HL-60/S4 treated with retinoic acid at 250 ng/mL for 4 days and 3 days (cell line): ENCODE data around the gene TIE1.

Experiments used
- in situ Hi-C: fragments of 300-500 bp; cut with MboI; formaldehyde crosslinking; loops from 2 replicates; pipeline ENCODE4 v1.7.0; 2022; ENCODE audit warnings: low sequenced_read_pairs

The TIE1 gene

DNA sequence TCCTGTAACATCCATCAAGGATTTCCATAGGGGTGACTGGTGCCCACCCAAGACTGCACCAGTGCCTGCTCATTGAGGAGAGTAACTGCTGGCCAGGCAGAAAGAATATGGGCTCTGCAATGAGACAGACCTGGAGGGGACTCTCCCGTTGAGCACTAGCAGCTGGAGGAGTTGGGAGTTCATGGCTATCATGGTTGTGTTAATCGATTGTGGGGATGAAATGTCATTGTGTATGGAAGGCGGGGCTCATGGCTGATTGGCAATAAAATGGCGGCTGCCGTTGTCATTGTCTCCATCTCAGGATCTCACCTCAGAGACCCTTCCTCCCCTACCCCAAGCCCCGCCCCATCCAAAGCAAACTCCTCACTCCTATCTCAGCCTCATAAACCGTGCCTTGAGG, 27.1 kb upstream of the TIE1 start:
- in situ Hi-C loops, result no loop called here

DNA sequence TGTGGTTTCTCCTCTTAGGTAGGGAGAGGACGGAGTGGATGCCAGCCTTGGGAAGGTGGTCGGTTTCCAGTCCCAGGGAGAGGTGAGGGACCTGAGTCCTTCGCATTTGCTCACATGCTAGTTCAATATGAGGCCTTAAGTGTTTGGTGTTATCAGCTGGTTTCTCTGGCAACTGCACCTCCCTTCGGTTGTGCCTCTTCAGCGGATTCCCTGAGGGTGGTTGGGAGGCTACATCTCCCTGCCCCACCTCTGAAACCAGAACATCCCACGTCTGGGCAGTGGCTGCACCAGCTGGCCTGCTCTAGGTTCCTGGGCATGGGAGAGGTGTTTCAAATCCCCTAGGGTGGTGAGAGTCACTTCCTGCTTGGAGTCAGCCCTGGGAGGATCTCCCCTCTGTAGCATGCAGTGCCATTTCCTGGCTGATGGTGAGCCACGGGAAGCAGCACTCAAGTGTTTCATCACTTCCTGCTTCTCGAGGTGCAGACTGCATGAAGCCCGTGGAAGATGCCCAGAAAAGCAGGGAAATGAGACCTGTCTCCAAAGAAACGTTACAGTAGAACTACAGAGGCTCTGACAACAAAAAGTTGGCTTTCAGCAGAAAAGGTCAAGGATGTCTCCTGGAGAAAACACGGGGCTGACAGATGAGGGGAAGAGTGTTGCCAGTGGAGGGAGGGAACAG, 26.5 kb upstream of the TIE1 start:
- in situ Hi-C loops, result no loop called here

DNA sequence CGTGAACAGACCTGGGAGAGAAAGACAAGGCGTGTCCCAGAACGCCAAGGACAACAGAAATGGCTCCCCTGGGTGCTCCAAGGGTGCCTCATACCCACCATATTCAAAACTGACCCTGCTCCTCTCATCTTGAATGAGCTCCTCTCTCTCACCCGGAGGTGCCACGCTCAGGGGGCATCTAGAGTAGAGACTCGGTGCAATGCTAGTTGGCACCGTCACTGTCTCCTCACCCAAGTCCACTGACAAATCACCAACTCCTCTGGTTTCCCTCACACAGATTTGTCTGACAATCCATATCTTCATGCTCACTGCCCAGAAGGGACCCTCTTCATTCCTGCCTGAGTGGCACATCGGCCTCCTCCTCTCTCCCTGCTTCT, 26.0 kb upstream of the TIE1 start:
- in situ Hi-C loops, result no loop called here

DNA sequence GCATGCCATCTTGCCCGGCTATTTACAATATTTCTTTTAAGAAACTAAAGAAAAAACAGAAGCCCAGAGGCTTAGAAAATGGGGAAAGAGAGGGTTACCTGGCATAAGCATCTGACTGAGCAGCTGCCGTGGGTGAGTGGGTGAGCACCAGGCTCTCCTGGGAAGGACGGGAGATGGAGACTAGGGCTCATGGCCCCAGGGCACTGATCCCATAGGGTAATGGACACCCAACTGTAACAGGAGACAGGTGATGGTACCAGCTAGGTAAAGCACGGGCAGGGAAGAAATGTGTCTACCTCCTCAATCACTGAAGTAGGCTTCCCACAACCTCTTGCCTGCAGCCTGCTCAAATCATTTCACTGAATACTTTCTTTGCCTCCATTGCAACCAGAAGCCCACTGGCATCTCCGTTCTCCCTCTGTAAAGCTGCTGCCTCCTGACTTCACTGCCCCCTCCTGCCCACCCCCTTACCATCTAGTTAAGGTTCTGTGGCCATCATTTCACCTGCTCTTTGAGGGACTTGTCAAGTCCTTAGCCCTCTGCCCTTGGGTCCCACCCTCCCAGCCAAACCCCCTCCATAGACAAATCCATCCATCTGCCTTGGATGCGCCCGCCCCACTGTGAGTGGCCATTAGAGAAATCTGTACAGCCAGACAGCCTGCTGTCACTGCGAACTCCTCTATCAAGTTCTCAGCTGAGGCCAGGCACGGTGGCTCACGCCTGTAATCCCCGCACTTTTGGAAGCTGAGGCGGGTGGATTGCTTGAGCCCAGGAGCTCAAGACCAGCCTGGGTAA, 24.8 kb upstream of the TIE1 start:
- in situ Hi-C loops, result no loop called here

DNA sequence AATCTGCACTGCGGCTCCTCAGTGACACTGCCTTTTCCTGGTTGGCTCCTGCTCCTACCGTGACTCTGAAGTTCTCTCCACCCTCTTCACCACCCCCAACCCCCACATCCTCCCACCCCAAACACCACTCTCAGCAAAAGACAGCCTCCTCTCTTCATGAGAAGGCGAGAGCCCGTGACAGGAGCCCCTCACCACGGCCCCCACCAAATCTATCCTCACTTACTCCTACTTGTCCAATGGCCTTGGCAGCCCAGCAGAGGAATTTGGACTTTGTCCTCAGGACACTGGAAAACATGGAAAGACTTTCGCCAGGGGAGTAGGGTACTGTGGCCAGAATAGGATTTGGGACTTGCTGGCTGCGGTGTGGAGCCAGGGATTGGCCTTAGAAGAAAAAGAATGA, 24.1 kb upstream of the TIE1 start:
- in situ Hi-C loops, result no loop called here

DNA sequence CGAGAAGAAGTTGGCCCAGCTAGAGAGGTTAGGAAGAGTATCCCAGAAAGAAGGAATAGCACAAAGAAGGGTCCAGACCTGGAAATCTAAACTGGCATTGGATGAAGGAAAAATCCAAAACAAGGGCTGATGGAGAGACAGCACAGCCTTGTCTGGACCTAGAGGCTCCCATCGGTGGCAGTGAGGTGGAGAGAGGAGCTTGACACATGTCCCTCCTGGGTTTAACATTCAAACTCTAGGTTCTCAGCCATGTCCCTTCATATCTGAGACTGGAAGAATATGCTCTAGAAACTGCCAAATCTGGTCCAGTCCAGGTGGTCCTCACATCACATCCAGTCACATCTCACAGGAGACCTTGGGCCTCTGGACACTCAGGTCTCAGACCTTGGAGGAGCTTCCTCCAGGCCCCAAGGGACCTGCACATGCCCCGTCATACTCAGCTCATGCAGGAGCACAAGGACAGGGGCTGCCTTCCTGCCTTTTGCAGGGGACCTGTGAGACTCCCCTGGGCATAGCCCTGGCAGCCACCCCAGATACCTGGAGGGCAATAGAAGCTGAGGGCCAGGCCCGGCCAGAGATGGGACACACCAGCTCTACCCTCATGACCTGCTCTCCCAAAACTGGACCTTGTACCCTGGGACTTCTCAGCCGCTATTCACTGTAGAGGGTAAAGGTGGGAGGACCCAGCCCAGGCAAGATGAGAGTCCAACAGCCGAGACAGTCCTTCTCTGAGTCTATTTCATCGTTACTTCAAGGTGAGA, 23.5 kb upstream of the TIE1 start:
- in situ Hi-C loops, result no loop called here

DNA sequence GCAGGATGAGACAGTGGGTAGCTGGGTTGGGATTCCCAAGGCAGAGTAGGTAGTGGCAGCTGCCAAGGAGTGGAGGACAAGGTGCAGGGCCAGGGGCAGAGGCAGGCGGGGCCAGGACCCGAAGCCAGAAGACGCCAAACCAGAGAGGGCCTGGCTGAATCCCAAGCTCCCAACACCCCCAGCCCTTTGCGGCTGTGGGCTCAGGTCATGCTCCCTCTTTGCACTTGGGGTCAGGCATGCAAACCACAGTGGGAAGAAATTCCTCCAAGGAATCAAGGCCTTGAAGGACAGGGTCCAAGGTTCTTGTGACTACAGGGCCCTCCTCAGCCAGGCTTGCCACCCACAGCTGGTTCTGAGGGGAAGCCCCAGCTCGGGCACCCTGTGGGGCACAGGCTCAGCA, 21.6 kb upstream of the TIE1 start:
- in situ Hi-C loops, result no loop called here

DNA sequence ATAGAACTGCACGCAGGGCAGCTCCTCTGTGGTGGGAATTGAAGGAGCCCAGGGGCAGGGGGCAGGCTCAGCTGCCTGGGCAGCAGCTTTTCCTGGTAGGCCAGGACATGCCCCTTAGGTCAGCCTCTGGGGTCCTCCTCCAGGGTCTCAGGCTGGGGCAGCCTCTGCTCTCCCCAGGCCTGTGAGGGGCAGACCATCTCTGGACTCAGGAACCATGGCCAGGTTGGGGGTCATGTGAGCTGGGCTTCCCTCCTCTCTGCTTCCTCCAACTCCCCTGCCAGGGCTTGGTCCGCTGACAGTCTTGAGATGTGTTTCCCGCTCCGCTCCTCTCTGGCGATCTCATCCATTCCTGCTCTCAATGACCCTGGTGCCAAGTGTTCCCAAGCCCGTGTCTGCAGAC, 21.1 kb upstream of the TIE1 start:
- in situ Hi-C loops, result no loop called here

DNA sequence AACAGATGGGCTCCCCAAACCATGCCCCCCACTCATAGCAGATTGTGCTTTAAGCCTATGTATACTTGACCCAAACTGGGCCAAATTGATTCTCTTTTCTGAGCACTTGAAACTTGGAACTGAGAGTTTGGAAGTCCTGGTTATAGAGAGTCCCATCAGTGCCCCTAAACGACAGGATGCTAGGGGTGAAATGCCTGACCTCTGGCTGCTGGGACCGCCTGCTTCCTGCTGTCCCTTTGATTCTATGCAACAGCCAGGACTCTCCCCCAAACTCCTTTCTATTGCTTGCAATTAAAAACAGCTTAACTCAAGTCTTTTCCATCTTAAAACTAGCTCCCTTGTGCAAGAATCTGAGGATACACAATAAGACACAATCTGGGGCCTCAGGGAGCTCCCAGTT, 20.1 kb upstream of the TIE1 start:
- in situ Hi-C loops, result no loop called here

DNA sequence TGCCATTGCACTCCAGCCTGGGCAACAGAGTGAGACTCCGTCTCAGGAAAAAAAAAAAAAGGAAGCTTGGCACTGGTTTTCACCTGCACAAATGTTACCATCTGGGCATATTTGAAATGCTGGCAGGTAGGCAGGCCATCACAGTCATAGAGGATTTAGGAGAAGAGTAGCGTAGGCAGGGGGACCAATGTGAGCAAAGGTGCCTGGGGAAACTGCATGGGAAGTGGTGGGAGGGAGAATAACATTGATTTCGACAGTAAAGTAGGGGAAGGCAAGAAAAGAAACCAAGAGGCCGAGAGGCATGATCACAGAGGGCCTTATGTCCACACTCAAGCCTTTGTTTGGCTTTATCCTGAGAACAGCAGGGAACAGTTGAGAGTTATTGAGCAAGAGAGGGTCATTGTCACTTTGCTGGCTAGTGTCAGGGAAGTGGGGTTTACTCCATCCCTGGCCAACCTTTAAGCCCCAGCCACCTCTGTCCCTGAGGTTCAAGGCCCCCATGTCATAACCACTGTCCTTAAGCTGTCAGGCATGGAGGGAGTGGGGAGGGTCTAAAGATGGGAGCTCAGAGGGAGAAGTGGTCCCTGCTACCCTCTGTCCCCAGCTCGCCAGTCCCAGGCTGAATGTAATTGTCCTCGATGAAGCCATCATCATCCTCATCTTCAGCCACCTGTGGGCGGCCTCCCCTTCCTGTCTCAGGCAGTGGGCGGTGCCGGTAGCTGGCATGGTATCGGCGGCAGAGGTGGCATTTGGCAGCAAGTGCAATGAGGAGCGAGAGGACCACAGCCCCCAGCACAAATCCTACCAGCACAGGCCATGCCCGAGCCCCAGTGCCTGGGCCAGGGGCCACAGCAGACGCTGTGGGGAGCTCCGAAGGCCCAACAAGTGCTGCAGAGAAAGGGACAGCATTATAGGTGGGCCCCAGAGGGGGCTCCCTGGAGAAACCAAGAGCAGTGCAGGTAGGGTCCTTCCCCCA, 18.3 kb upstream of the TIE1 start:
- in situ Hi-C loops, result no loop called here

DNA sequence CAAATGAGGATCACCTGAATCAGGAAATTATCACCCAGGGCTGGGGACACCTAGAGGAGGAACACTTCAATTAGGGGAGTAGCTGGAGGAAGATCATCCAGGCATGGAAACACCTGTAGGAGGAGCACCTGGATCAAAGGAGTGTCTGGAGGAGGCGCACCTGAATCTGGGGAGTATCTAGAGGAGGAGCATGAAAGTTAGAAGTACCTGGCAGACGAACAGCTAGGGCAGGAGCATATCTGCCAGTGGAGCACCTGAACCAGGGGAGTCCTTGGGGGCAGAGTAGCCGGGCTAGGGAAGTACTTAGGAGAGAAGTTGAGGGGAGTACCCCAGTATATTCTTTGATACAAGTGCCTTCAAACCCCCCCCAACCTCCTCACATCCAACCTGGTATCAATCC, 16.7 kb upstream of the TIE1 start:
- in situ Hi-C loops, result no loop called here

DNA sequence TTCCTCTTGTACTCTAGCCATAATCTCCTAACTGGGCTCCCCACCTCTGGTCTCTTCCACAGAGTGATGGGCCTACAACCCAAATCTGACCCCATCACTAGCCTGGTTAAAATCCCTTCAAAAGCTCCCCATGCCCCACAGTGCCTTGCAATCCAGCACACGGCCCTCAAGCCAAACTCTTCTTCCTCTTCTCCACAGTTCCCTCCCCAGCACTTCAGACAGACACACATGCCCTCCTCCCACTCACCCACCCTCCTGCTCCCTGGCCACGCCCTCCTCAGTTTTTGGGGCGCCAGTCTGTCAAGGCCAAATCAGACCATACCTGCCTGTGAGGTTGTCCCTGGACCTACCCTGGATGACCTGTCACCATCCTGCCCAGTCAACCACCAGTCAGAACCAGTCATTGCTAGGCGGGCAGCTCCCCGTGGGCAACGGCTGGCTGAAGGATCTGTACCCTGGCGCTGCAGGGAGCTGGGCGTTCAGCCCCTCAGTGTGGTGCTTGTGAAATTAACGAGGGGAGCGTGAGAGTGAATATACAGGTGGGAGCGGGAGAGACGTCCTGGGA, 16.2 kb upstream of the TIE1 start:
- in situ Hi-C loops, result no loop called here

DNA sequence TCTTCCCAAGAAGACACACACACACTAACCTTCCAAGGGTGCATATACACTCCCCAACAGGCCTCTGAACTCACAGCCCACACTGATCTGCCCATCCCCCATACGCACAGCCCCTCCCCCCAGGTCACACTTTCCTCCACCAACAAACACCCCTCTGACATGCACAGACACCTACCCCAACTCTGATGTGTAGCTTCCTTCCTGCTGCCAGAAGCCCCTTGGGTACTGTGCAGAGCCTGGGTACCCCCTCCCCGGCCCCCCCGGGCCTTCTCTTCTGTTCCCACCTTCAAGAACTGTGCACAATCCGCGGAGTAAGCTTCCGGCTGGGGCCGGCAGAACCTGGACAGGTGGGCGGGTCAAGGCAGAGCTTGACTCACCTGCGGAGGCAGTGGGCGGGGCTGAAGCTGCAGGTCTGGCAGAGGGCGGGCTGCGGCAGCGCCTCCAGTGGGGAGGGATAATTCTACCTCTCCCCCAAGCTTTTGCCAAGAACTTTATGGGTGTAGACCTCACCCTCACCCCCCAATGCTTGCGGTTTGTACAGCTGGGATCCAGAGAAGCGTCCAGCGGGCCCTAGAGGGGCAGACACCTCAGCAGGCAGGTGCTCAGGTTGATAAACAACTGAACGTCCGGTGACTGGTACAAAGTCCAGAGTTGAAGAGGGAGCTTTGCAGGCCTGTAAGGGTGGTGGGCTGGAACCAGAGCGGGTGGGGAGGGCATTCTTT, 15.4 kb upstream of the TIE1 start, which contains the start of gene C1orf210:
TSS of gene C1orf210 (minus strand) at position 313 of the 722 bp plus-strand sequence. CDS start 2,311 bp downstream, outside the sequence.
- in situ Hi-C loops, result no loop called here

DNA sequence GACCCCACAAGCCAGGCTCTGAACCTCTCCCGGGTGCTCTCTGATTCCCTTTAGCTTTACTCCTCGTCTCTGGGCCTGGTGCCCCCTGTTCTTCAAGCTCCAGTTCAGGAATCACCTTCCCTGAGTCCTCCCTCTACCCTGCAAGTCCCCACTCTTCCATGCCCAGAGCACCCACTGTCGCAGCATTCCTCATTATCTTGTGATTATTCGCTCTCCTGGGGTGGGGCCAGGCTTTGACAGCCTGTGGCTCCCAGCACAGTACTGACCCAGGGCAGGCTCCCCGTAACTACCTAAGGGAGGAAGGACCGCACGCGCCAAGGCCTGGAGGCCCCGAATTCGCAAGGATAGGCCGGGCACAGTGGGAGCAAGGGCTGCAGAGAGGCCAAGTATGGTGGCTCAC, 14.7 kb upstream of the TIE1 start:
- in situ Hi-C loops, result no loop called here

DNA sequence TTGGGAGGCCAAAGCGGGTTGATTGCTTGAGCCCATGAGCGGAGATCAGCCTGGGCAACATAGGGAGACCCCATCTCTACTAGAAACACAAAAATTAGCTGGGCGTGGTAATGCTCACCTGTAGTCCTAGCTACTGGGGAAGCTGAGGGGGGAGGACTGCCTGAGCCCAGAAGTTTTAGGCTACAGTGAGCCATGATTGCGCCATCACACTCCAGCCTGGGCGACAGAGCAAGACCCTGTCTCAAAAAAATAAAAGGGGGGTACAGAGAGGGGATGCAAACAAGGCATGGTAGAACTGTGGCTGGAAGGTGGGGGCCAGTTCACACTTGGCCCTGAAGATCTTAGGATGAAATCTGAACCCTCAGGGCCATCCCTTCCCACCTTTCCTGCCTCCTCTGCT, 14.2 kb upstream of the TIE1 start:
- in situ Hi-C loops, result no loop called here

DNA sequence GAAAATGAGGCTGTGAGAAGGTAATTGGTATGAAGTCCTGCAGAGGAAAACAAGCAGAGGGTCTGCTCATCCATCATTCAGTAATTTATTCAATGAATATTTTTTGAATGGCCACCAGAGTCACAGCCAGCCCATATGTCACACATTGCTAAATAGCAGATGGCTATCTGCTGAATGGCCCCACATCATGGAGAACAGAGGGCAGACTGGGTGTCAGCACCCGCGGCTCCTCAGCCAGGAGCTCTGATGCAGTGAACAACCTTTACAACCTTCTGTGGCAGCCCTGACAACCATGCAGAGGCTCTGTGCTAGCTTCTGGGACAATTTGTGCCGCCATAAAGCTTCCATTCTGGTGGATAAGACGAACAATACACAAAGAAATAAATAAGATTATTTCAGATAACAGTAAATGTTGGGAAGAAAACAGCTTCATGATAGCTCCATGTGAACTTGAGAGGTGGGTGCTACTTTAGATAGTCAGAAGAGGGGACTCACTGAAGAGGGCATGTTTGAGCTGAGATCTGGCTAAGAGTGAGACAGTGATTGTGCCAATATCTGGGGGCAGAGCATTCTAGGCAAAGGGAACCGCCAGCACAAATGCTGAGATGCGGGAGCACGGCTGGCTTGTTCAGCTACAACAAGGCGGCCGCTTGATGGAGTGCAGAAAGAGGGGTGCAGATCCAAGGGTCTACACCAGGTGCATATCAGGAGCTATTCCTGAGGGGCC, 12.6 kb upstream of the TIE1 start:
- in situ Hi-C loops, result no loop called here

DNA sequence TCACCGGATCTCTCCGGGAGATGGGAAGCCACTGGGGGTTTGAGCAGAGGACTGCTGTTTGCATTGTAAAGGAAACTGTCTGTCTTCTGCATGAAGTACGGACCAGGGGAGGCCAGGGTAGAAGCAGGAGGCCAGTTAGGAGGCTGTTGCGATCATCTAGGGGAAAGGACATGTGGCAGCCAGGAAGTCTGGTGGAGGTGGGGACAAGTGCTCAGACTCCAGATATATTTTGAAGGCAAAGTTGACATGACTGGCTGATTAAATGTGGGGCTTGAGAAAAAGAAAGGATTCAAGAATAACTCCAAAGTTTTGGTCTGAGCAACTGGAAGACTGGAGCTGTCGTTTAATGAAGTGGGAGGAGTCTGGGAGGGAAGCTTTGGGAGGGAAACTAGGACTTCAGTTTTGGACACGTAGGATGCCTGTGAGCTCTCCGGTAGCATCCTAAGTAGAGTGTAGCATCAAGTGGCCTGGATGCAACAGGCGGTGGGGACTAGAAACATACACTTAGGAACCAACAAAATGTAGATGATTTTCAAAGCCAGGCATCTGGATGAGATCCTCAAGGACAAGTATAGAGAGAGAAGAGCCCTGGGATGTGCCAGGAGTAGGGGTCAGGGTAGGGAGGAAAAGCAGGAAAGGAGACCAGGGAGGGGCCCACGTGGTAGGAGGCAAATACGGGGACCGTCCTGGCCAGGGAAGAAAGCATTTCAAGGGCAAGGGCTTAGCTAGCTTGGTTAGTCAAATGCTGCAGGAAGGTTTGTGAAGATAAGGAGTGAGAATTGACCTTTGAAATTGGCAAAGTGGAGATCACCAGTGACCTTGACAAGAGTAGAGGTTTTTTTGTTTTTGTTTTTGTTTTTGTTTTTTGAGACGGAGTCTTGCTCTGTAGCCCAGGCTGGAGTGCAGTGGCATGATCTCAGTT, 11.7 kb upstream of the TIE1 start:
- in situ Hi-C loops, result no loop called here

DNA sequence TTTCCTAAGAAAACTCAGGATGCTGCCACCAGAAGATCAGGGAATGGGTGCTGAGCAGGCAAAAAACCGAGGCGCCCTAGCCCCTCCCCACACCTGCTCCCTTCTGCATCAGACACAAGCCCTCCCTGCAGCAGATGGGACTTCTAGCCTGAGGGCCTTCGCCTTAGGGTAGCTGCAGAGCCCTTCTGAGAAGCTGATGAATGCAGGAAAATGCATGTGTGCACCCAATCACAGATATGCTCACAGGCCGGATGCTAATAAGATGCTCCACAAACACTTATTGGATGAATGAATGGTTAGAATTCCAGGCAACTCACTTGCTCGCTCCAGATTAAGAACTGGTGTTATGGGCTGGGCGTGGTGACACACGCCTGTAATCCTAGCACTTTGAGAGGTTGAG, 8.6 kb upstream of the TIE1 start:
- in situ Hi-C loops, result no loop called here
